HuH-7.5 (cell line): ENCODE results near the gene CES5A.
"Not testable (repeated sequence)": the region's sequence is repeated elsewhere in the genome, so short reads cannot be mapped to it uniquely, and the experiment has no call there.

Source experiments
- DNase-seq: peaks from one replicate; pipeline ENCODE4 v3.0.0; 2011; ENCODE audit warnings: low spot score

CES5A gene

DNA sequence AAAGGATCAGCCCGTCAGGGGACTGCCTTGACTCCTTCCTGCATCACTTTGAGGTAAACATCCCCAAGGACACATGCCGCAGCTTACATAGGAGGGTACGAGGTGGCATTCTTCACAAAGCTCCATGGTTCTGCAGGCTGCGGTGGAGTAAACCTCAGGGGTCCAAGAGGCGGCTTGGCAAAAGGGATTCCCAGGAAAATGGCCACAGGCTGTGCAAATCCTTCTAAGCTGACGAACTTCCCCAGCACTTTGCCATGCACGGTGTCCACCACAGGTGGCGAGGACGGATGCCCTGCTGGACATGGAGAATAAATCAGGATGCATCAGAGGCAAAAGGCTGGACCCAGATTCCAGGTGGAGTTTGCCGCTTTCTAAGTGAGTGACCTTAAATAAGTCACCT, 46.5 kb downstream of the CES5A start:
- no peak for DNase-seq

DNA sequence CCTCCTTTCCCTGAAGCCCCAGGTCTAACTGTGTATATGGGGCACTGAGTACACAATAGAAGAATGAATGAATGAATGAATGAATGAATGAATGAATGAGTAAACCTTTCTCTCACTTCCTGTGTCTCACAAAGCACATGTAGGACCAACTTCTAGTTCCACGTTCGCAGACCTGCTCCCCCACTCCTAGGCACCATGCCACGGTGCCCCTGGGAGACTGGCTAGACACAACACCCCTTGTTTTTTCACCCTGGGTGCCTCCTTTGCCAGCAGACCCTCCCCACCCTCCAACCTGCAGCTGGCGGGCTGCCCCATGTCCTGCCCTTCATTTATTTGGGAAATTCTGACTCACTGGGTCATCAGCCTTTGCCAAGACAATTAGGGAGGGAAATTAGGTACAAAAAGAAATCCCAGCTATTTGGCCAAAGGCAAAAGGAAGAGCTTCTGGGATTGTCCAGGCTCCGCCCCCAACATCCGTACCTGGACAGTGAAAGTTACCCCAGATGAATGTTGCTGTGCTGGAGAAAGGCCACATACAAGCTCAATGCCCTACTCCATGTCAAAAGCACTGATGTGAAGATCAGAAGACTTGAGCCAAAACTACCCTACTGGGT, 50.0 kb downstream of the CES5A start:
- DNase-seq = no peak

- DNase-seq = no peak
Measured at GRCh38 chr16:55824473-55825000, 50.6 kb downstream of the CES5A start.

- no peak for DNase-seq
Measured at GRCh38 chr16:55822280-55822810, 52.8 kb downstream of the CES5A start.

GRCh38 chr16:55821210-55821609, 54.0 kb downstream of the CES5A start:
- no peak for DNase-seq

DNA sequence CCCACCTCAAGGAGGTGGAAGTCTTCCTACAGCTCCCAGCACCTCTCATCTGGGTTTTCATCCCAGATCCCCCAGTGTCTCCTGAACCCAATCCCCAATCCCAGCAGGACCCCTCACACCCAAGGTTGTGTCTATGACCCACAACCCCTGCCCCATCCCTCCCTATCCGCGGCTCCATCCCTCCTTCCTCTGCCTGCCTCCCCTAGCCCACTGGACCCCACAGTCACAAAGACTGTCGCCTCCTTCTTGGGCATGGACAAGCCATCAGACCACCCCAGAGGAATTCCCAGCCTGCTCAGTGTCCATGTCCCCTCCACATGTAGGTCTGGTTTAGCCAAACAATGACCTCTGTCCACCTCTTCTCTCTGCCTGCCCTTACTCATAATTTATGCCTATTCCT, 54.6 kb downstream of the CES5A start:
- DNase-seq = no peak

- no peak for DNase-seq
Measured at GRCh38 chr16:55817236-55817912, 57.8 kb downstream of the CES5A start.

DNA sequence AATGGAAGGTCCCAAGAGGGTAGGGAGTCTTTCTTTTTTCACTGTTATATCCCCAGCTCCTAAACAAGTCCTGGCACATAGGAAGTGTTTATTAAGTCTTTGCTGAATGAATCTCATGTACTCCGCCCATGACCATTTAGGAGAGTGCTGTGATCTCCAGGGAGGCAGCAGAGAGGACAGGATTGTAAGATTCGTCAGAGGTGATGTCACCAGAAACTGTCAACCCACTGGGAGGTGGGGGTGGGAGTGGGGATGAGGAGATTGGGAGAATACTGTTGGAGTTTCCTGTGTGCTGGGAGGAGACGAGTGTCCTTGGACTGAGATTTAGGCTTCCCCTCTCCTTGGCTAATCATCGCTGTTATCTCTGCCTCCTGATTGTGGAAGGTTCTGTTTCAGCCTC, 59.0 kb downstream of the CES5A start:
- DNase-seq = not testable (repeated sequence)

- no peak for DNase-seq
Measured at GRCh38 chr16:55815320-55815719, 59.9 kb downstream of the CES5A start.

DNA sequence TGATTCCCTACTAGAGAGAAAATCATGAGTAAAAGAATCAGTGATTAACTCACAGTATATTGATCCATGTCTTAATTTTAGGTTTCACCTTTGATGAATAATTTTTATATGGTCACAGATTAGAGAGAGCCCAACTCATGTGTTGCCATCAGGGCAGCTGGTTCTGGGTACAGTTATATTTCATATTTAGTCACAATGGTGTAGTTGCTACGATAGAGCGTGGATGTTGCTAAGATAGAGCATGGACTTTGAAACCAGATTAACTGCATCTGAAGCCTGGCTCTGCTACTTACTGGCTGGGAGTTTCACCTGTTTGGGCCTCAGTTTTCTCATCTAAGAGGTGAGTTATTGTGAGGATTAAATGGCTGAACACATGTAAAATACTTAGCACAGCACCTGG, 61.0 kb downstream of the CES5A start:
- not testable (repeated sequence) for DNase-seq

GRCh38 chr16:55813730-55814129, 61.4 kb downstream of the CES5A start:
- DNase-seq = not testable (repeated sequence)

GRCh38 chr16:55812951-55813350, 62.2 kb downstream of the CES5A start:
- no peak for DNase-seq

GRCh38 chr16:55811811-55812210, 63.4 kb downstream of the CES5A start:
- no peak for DNase-seq

DNA sequence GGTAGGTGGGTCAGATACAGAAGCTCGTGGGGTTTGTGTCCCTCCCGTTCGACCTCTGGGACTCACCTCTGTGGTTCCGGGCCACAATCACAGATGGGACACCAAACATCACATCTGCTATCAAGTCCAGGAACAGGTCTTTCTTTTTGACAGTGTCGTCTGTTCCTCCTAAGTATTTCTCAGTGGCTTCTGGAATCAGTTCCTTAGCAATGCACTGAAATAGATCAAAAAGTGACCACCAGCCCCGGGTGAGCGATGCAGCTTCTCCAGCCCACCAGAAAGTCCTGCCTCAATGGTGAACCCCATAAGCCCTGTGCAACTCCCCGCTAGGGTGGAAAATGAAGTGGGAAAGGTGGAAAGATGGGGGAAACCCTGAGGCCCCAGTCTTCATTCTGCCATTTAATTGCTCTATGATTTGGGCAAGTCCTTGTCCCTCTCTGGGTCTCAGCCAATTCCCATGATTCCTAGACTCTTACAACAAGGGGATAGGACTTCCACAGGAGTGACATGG, 64.7 kb downstream of the CES5A start:
- no peak for DNase-seq

- DNase-seq = no peak
Measured at GRCh38 chr16:55809851-55810250, 65.3 kb downstream of the CES5A start.

DNA sequence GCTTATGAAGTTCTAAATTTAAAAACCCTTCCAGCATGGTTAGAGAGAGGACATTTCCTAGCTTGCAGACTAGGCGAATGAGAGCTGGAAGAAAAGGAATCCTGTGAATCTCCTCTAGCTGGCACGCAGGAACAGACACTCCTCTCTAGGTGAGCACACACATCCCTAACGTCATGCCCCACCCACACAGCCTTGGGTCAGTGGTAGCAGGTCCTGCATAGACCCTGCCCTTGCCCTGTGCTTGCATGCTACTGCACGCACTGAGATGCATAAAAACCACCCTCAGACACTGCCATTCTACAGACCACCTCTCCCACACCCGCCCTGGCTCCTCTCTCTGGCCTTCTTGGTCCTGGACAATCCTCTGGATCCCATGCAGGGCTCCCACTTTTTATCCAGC, 65.8 kb downstream of the CES5A start:
- DNase-seq = no peak

- DNase-seq = not testable (repeated sequence)
Measured at GRCh38 chr16:55808286-55808685, 66.9 kb downstream of the CES5A start.

- DNase-seq = not testable (repeated sequence)
Measured at GRCh38 chr16:55805104-55805503, 70.1 kb downstream of the CES5A start.

DNA sequence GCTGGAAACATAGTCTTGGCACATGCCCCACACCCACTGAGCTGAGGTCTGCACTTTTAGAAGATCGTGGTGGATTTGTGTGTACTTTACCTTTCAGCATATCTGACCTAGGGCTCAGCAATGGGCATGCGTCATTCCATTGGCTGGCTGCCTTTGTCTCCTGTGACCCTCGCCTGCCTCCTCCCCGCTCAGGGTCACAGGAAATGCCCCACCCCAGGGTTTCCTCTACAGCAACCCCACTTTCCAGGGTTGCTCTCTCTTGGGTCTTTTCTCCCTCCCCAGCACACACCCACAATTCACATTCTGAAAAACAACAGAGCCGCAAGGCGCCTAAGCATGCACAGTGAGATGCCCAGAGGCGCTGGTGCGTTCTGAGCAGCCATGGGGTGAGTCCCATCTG, 71.5 kb downstream of the CES5A start:
- DNase-seq = not testable (repeated sequence)
